Erythroblast (primary cell): ENCODE measurements around the gene MOB2.

Experiments
- GATA1 ChIP-seq: IDR thresholded peaks from 2 replicates; pipeline ENCODE4 v1.6.1; 2011; ENCODE audit warnings: low read depth, mild to moderate bottlenecking, control low read depth, low read length, moderate library complexity
- POLR2A ChIP-seq: IDR thresholded peaks from 2 replicates; pipeline ENCODE4 v1.6.1; 2011; ENCODE audit warnings: mild to moderate bottlenecking, low read length

DNA sequence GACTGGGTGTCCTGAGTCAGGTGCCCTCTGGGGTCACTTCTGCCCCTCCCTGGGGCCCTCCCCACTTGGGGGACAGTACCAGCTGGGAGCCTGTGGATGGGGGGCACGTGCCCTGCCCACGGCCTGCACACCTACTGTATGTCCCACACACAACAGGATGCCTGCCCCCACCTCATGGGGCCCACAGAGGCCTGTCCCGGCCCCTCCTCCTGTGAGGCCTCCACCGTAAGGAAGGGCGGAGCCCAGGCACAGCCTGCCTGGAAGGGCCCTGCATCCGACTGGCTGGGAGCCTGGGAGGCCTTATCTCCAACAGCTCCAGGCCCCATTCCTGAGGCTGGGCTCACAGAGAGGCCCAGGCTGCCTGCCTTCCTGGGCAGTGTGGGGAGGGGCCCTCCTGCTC, 49.1 kb downstream of the MOB2 start:
- TF ChIP-seq POLR2A (no peak), GATA1 (no peak)
